ENCODE measurements around the gene GPR15. TPM values are rescaled to one million over a fixed set of nuclear protein-coding genes. Genes with fewer than 3 reads are reported as not detected.
A peak's percentile ranks its signal among the peaks of the same experiment; 100 is the strongest.

GPR15 gene
- total RNA-seq, 2 experiments from 2014 or later: 8.4 to 9.6 TPM

- Mint-ChIP-seq H3K4me1 (ENCODE audit: low read depth) (no peaks in the 10 kb centered on the region), H3K9me3 (no peaks in the 10 kb centered on the region), H3K27me3 (no peaks in the 10 kb centered on the region), H3K27ac (no peak overlapping the region), H3K36me3 (ENCODE audit: low read depth) (no peaks in the 10 kb centered on the region), H3K4me3 (no peak overlapping the region)
- ChIA-PET POLR2A (interaction anchor here (3.0 to 3.4 kb wide), 2 partner anchors 11 to 12 kb away, joined by 13 to 18 read pairs; partner anchors contain the start of gene CLDND1), CTCF (no interaction called here)
- no peak for TF ChIP-seq CTCF (IDR thresholded peaks at IDR 0.05)
- ATAC-seq (ENCODE audit: poor library complexity): no peak
- Histone ChIP-seq H3K27me3 (ENCODE audit: control insufficient read depth in 1 of 2, insufficient read depth in 2 of 2, low read length in 2 of 2) (no peaks in the 10 kb centered on the region), H3K9me3 (ENCODE audit: control insufficient read depth in 1 of 2, insufficient read depth in 1 of 2, low read length in 2 of 2) (no peaks in the 10 kb centered on the region), H3K4me3 (ENCODE audit: low read length) (peak overlapping the region; percentile 46), H3K27ac (ENCODE audit: low read depth in 1 of 2, low read length in 2 of 2) (no peak overlapping the region), H3K36me3 (ENCODE audit: insufficient read depth, low read length) (no peaks in the 10 kb centered on the region), H3K4me1 (ENCODE audit: insufficient read depth, low read length) (no peaks in the 10 kb centered on the region)
- no peak for DNase-seq
- intact Hi-C loops (cut with DNase I, micrococcal nuclease): no loop called here
Measured at GRCh38 chr3:98534734-98535133, 3.0 kb downstream of the GPR15 start.

GRCh38 chr3:98536456-98537017 lies 4.8 kb downstream of the GPR15 start:
- Histone ChIP-seq H3K4me1 (ENCODE audit: insufficient read depth, low read length) (no peaks in the 10 kb centered on the region), H3K9me3 (ENCODE audit: control insufficient read depth in 1 of 2, insufficient read depth in 1 of 2, low read length in 2 of 2) (no peaks in the 10 kb centered on the region), H3K27me3 (ENCODE audit: control insufficient read depth in 1 of 2, insufficient read depth in 2 of 2, low read length in 2 of 2) (no peaks in the 10 kb centered on the region), H3K36me3 (ENCODE audit: insufficient read depth, low read length) (no peaks in the 10 kb centered on the region), H3K27ac (ENCODE audit: low read depth in 1 of 2, low read length in 2 of 2) (no peak overlapping the region), H3K4me3 (ENCODE audit: low read length) (peak overlapping the region; percentile 16)
- H3K4me1 Mint-ChIP-seq (ENCODE audit: low read depth): peaks cover 8% of the 10 kb centered on the region
- H3K27ac Mint-ChIP-seq: peak overlapping the region; percentile 2
- no peak for TF ChIP-seq CTCF (IDR thresholded peaks at IDR 0.05)
- H3K9me3 Mint-ChIP-seq: no peaks in the 10 kb centered on the region
- H3K4me3 Mint-ChIP-seq: peak overlapping the region; percentile 9
- no peaks in the 10 kb centered on the region for H3K27me3 Mint-ChIP-seq
- intact Hi-C loops (cut with DNase I, micrococcal nuclease): no loop called here
- ATAC-seq (ENCODE audit: poor library complexity) (no peak), DNase-seq (no peak)
- no peaks in the 10 kb centered on the region for H3K36me3 Mint-ChIP-seq (ENCODE audit: low read depth)
- ChIA-PET CTCF (interaction anchor here (1.0 kb wide), 1 partner anchor 8 kb away, joined by 3 read pairs; no protein-coding TSS in a partner anchor), POLR2A (interaction anchor here (0.7 to 3.4 kb wide), 9 partner anchors 10 to 665 kb away, joined by 3 to 13 read pairs (median 4); partner anchors contain the start of gene CLDND1)

GRCh38 chr3:98540346-98540745 lies 8.6 kb downstream of the GPR15 start:
- no peak for TF ChIP-seq CTCF (IDR thresholded peaks at IDR 0.05)
- Mint-ChIP-seq H3K4me3 (no peak overlapping the region), H3K4me1 (ENCODE audit: low read depth) (peaks cover 11% of the 10 kb centered on the region), H3K27me3 (no peaks in the 10 kb centered on the region), H3K36me3 (ENCODE audit: low read depth) (no peaks in the 10 kb centered on the region), H3K27ac (peak overlapping the region; percentile 55), H3K9me3 (no peaks in the 10 kb centered on the region)
- no peaks in the 10 kb centered on the region for H3K27me3 ChIP-seq (ENCODE audit: control insufficient read depth in 1 of 2, insufficient read depth in 2 of 2, low read length in 2 of 2)
- DNase-seq (peak in 3 of 14 experiments; percentile 45 to 66 (median 46)), ATAC-seq (ENCODE audit: poor library complexity) (no peak)
- H3K36me3 ChIP-seq (ENCODE audit: insufficient read depth, low read length): no peaks in the 10 kb centered on the region
- H3K27ac ChIP-seq (ENCODE audit: low read depth in 1 of 2, low read length in 2 of 2): no peak overlapping the region
- H3K4me3 ChIP-seq (ENCODE audit: low read length): no peak overlapping the region
- ChIA-PET CTCF (interaction anchor here (1.3 kb wide), 1 partner anchor 11 kb away, joined by 3 read pairs; no protein-coding TSS in a partner anchor), POLR2A (interaction anchor here (0.6 to 2.5 kb wide), 3 partner anchors 17 to 25 kb away, joined by 3 to 7 read pairs (median 6); partner anchors contain the start of gene CLDND1)
- H3K9me3 ChIP-seq (ENCODE audit: control insufficient read depth in 1 of 2, insufficient read depth in 1 of 2, low read length in 2 of 2): no peaks in the 10 kb centered on the region
- intact Hi-C loops (cut with DNase I, micrococcal nuclease): no loop called here
- no peaks in the 10 kb centered on the region for H3K4me1 ChIP-seq (ENCODE audit: insufficient read depth, low read length)
